K562 (cell line): ENCODE results near the gene MYO1A. TPM values are rescaled to one million over a fixed set of nuclear protein-coding genes. Genes with fewer than 3 reads are reported as not detected.
A peak's percentile ranks its signal among the peaks of the same experiment; 100 is the strongest.

ENCODE experiments used
- AFF4 ChIP-seq: sonication (generic); formaldehyde crosslinking; IDR thresholded peaks from 2 replicates; pipeline ENCODE4 v1.8.0; 2023; ENCODE audit warnings: mild to moderate bottlenecking, missing genetic modification reagents
- ELF1 ChIP-seq: fragments of 200-800 bp; sonication (Bioruptor generic); IDR thresholded peaks from 2 replicates; pipeline ENCODE4 v1.6.1; 2016; ENCODE audit warnings: missing genetic modification characterization, missing compliant biosample characterization
- EWSR1 ChIP-seq: fragments of 450-650 bp; IDR thresholded peaks from 2 replicates; pipeline ENCODE4 v1.6.1; 2018; ENCODE audit warnings: borderline replicate concordance, mild to moderate bottlenecking, low read depth, moderate library complexity; ENCODE audit not compliant: partially characterized antibody
- FOXM1 ChIP-seq, 2 experiments: fragments of 450-650 bp in 1 of 2; sonication (generic) in 1 of 2; formaldehyde crosslinking in 1 of 2; IDR thresholded peaks; 2 replicates each; pipeline versions ENCODE4 v1.6.1 to v1.9.0; 2017 to 2022; ENCODE audit warnings: low read depth in 2 of 2, mild to moderate bottlenecking in 2 of 2, missing genetic modification reagents in 1 of 2, moderate library complexity in 1 of 2
- GABPB1 ChIP-seq: sonication (generic); formaldehyde crosslinking; IDR thresholded peaks from 2 replicates; pipeline ENCODE4 v1.8.0; 2022; ENCODE audit warnings: mild to moderate bottlenecking, missing genetic modification reagents
- MXI1 ChIP-seq: IDR thresholded peaks from 2 replicates; pipeline ENCODE4 v1.6.1; 2011; ENCODE audit warnings: low read depth, mild to moderate bottlenecking, improper control_type of control experiment, low read length
- NR2C1 ChIP-seq, 2 experiments: fragments of 450-650 bp; IDR thresholded peaks; 2 replicates each; pipeline ENCODE4 v1.6.1; 2017; ENCODE audit warnings: mild to moderate bottlenecking in 2 of 2, antibody characterized with exemption in 1 of 2, inconsistent platforms in 1 of 2, missing compliant biosample characterization in 1 of 2, missing genetic modification characterization in 1 of 2
- OTX1 ChIP-seq: fragments of 450-650 bp; formaldehyde crosslinking; IDR thresholded peaks from 2 replicates; pipeline ENCODE4 v1.4.0; 2022; ENCODE audit warnings: mild to moderate bottlenecking
- RUNX1 ChIP-seq: sonication (generic); IDR thresholded peaks from 2 replicates; pipeline ENCODE4 v1.6.1; 2016; ENCODE audit warnings: antibody characterized with exemption, low read depth
- SAP30 ChIP-seq: fragments of 200-600 bp; sonication (generic); IDR thresholded peaks from 2 replicates; pipeline ENCODE4 v1.6.1; 2012; ENCODE audit warnings: borderline replicate concordance, low read depth, mild to moderate bottlenecking, moderate library complexity, low read length, control low read depth, inconsistent platforms; ENCODE audit not compliant: insufficient read depth, poor library complexity, severe bottlenecking
- SMARCA4 ChIP-seq: fragments of 450-650 bp; IDR thresholded peaks from 2 replicates; pipeline ENCODE4 v1.6.1; 2016
- TARDBP ChIP-seq: fragments of 450-650 bp; IDR thresholded peaks from 2 replicates; pipeline ENCODE4 v1.6.1; 2016
- ZFP36 ChIP-seq: fragments of 150-350 bp; IDR thresholded peaks from 2 replicates; pipeline ENCODE4 v1.6.1; 2018; ENCODE audit warnings: low read length, low read depth; ENCODE audit not compliant: partially characterized antibody
- ZNF134 ChIP-seq: fragments of 250-450 bp; sonication (Bioruptor Pico); conservative IDR thresholded peaks from 2 replicates; pipeline ENCODE4 v1.4.0; 2020
- ZNF146 ChIP-seq: IDR thresholded peaks from one replicate; pipeline ENCODE4 v1.6.1; 2018; ENCODE audit warnings: missing compliant biosample characterization; ENCODE audit not compliant: unreplicated experiment
- ZNF224 ChIP-seq: sonication (generic); formaldehyde crosslinking; IDR thresholded peaks from 2 replicates; pipeline ENCODE4 v1.8.0; 2022; ENCODE audit warnings: mild to moderate bottlenecking, missing genetic modification reagents
- ZNF3 ChIP-seq: fragments of 250-450 bp; sonication (Bioruptor Pico); IDR thresholded peaks from 2 replicates; pipeline ENCODE4 v1.5.0; 2021; ENCODE audit warnings: mild to moderate bottlenecking, moderate library complexity
- ZNF324 ChIP-seq: fragments of 250-450 bp; sonication (Bioruptor Pico); IDR thresholded peaks from 2 replicates; pipeline ENCODE4 v1.4.0; 2020; ENCODE audit warnings: mild to moderate bottlenecking
- ZNF444 ChIP-seq: fragments of 250-450 bp; sonication (Bioruptor Pico); IDR thresholded peaks from 2 replicates; pipeline ENCODE4 v1.4.0; 2020; ENCODE audit warnings: mild to moderate bottlenecking, moderate library complexity
- ZNF830 ChIP-seq: fragments of 250-450 bp; sonication (Bioruptor Pico); IDR thresholded peaks from 2 replicates; pipeline ENCODE4 v1.5.0; 2021; ENCODE audit warnings: mild to moderate bottlenecking
- polyA plus RNA-seq, 8 experiments: library from polyadenylated mRNA; depleted of rRNA in 4 of 8; stranded (reverse) in 5 of 8; unstranded in 3 of 8; fragments of >200 nt; fragmentation: Nextera tagmentation in 2 of 8; fragmentation: Illumina TruSeq in 1 of 8; extraction: Ambion mirVana in 2 of 8; extraction: Trizol in 1 of 8; gene quantifications; 2 replicates each; pipeline versions ENCODE4 v1.2.1 to v1.2.3, GENCODE V29; 2011 to 2014; ENCODE audit warnings: inconsistent platforms in 1 of 8, missing spikeins in 1 of 8
- total RNA-seq, 7 experiments: library from RNA; depleted of rRNA in 6 of 7; stranded (reverse); fragments of >200 nt in 6 of 7; fragmentation: Illumina TruSeq in 2 of 7; extraction: Trizol in 2 of 7; gene quantifications; 2 replicates each; pipeline versions ENCODE4 v1.2.1 to v1.2.3, GENCODE V29; 2011 to 2021; ENCODE audit warnings: low replicate concordance in 1 of 7
- TF ChIP-seq, protein P1 (sequence below): sonication (generic); formaldehyde crosslinking; IDR thresholded peaks from 2 replicates; pipeline ENCODE4 v1.8.0; 2022; ENCODE audit warnings: mild to moderate bottlenecking, missing genetic modification reagents
- TF ChIP-seq, protein P2 (sequence below), 3 experiments: fragments of 200-800 bp in 1 of 3; sonication (Bioruptor generic) in 1 of 3; sonication (generic) in 1 of 3; formaldehyde crosslinking in 1 of 3; IDR thresholded peaks; 2 replicates each; pipeline versions ENCODE4 v1.6.1 to v1.8.0; 2016 to 2022; ENCODE audit warnings: mild to moderate bottlenecking in 2 of 3, missing compliant biosample characterization in 2 of 3, missing genetic modification characterization in 2 of 3, missing genetic modification reagents in 1 of 3
- TF ChIP-seq, protein P3 (sequence below): sonication (generic); IDR thresholded peaks from 2 replicates; pipeline ENCODE4 v1.6.1; 2016

The MYO1A gene
- total and polyA plus RNA-seq, 9 of the 15 experiments (the other 6 are each of a cell fraction or from before 2014, with no cell fraction given), result 0.03 to 0.29 (median 0.14) TPM; not detected in 2

- TF ChIP-seq AFF4 (CRISPR knock-in tag) (no peak; the same call in 1 of the 2 replicates), ELF1 (tag) (no peak), FOXM1 (IDR thresholded peaks at IDR 0.05; ENCODE audit: low read depth) (peak; percentile 93), FOXM1 (CRISPR knock-in tag; IDR thresholded peaks at IDR 0.05; ENCODE audit: low read depth) (no peak), SAP30 (no peak), GABPB1 (CRISPR knock-in tag) (0 out of 2 replicates have a peak, but pooled peaks have one; percentile 38), TARDBP (peak; percentile 95), EWSR1 (no peak), ZNF146 (CRISPR knock-in tag) (no peak), RUNX1 (peak; percentile 77; the same call in 1 of the 2 replicates), MXI1 (no peak), ZNF3 (no peak), NR2C1 (IDR thresholded peaks at IDR 0.05) (peak; percentile 66), NR2C1 (tag; IDR thresholded peaks at IDR 0.05) (peak; percentile 69; the same call in 1 of the 2 replicates), ZNF444 (CRISPR knock-in tag) (peak; percentile 63), ZNF324 (no peak), ZNF224 (CRISPR knock-in tag) (no peak), SMARCA4 (peak; percentile 99), ZFP36 (peak; percentile 24), ZNF830 (CRISPR knock-in tag) (no peak), OTX1 (CRISPR knock-in tag) (peak; percentile 89; the same call in 1 of the 2 replicates), ZNF134 (CRISPR knock-in tag) (no peak)
- TF ChIP-seq, protein P1, sequence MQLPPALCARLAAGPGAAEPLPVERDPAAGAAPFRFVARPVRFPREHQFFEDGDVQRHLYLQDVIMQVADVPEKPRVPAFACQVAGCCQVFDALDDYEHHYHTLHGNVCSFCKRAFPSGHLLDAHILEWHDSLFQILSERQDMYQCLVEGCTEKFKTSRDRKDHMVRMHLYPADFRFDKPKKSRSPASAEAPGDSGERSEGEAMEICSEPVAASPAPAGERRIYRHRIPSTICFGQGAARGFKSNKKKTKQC (CRISPR knock-in tag), result no peak
- TF ChIP-seq, protein P2, sequence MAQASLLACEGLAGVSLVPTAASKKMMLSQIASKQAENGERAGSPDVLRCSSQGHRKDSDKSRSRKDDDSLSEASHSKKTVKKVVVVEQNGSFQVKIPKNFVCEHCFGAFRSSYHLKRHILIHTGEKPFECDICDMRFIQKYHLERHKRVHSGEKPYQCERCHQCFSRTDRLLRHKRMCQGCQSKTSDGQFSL (CRISPR knock-in tag; IDR thresholded peaks at IDR 0.05), result no peak
- TF ChIP-seq, protein P2 (tag; IDR thresholded peaks at IDR 0.05), result no peak
- TF ChIP-seq, protein P3, sequence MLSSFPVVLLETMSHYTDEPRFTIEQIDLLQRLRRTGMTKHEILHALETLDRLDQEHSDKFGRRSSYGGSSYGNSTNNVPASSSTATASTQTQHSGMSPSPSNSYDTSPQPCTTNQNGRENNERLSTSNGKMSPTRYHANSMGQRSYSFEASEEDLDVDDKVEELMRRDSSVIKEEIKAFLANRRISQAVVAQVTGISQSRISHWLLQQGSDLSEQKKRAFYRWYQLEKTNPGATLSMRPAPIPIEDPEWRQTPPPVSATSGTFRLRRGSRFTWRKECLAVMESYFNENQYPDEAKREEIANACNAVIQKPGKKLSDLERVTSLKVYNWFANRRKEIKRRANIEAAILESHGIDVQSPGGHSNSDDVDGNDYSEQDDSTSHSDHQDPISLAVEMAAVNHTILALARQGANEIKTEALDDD, result peak; percentile 76
Measured at GRCh38 chr12:56988207-56988739, 61.7 kb downstream of the MYO1A start (continued).
